Adrenal gland (tissue), 12 donors: ENCODE results near the gene GPR161. TPM values are rescaled to one million over a fixed set of nuclear protein-coding genes. Genes with fewer than 3 reads are reported as not detected.
A peak's percentile ranks its signal among the peaks of the same experiment; 100 is the strongest.

Experiments
- DNase-seq, 7 donors: peaks; one replicate each; pipeline ENCODE4 v3.0.0-alpha.2; 2019 to 2020
- H3K27ac ChIP-seq, 5 donors: fragments of 200-600 bp; sonication (generic) in 4 of 5; 1 replicate in 3 of 5; 2 replicates in 2 of 5; pipeline versions ENCODE4 v1.5.1 to v1.8.0; 2016 to 2020; ENCODE audit warnings: mild to moderate bottlenecking in 1 of 5
- H3K27me3 ChIP-seq: fragments of 200-600 bp; 2 replicates; pipeline ENCODE4 v1.8.0; 2021
- H3K36me3 ChIP-seq, 2 donors: fragments of 200-600 bp; replicated peaks in 1 of 2; 1 replicate in 1 of 2; 2 replicates in 1 of 2; pipeline versions ENCODE4 v1.5.1 to v1.8.0; 2018 to 2022
- H3K4me1 ChIP-seq, 2 donors: fragments of 200-600 bp; replicated peaks in 1 of 2; 1 replicate in 1 of 2; 2 replicates in 1 of 2; pipeline versions ENCODE4 v1.5.1 to v1.8.0; 2018 to 2021
- H3K4me3 ChIP-seq, 4 donors: fragments of 200-600 bp; sonication (generic) in 3 of 4; one replicate each; pipeline ENCODE4 v1.5.1; 2016 to 2018
- H3K9me3 ChIP-seq, 3 donors: fragments of 200-600 bp; sonication (generic) in 1 of 3; replicated peaks in 1 of 3; 1 replicate in 2 of 3; 2 replicates in 1 of 3; pipeline versions ENCODE4 v1.5.1 to v1.8.0; 2016 to 2021
- POLR2A ChIP-seq, 2 donors: fragments of 450-650 bp; IDR thresholded peaks; one replicate each; pipeline ENCODE4 v1.6.1; 2017; ENCODE audit warnings: antibody characterized with exemption in 2 of 2, mild to moderate bottlenecking in 2 of 2, moderate library complexity in 1 of 2
- WGBS, 4 donors: extraction: QIAGEN DNeasy Blood & Tissue Kit in 2 of 4; methylation state at CpG; one replicate each; pipeline versions ENCODE4 v1.1.5 to v1.1.7; 2013 to 2017; 5-methylcytosine and 5-hydroxymethylcytosine counted together
- intact Hi-C, 2 donors: fragments of 100-400 bp; cut with DNase I; formaldehyde crosslinking; loops; one replicate each; pipeline versions ENCODE4 v1.14.1 to v1.15.0; 2022 to 2023
- polyA plus RNA-seq, 3 donors: library from polyadenylated mRNA; stranded (reverse); fragments of 200-250 nt in 2 of 3; fragments of 350-450 nt in 1 of 3; fragmentation: Illumina TruSeq in 1 of 3; extraction: RNeasy Lipid Tissue Mini Kit (QIAGEN cat#74804) in 1 of 3; gene quantifications; one replicate each; pipeline ENCODE4 v1.2.3, GENCODE V29; 2013 to 2014
- total RNA-seq, 9 donors: library from RNA; depleted of rRNA in 4 of 9; stranded (reverse); fragments of >200 nt in 4 of 9; fragments of 120-200 nt in 1 of 9; fragmentation: NEBNext Ultra II Directional in 1 of 9; extraction: Animal tissue kit (Norgen Biotek cat#: 25700) in 1 of 9; gene quantifications; one replicate each; pipeline versions ENCODE4 v1.1.0 to v1.2.4, GENCODE V29; 2013 to 2023
- TF ChIP-seq, protein P1 (sequence below), 6 experiments: fragments of 450-650 bp in 4 of 6; fragments of 200-600 bp in 2 of 6; sonication (generic) in 1 of 6; IDR thresholded peaks; 1 replicate in 5 of 6; 2 replicates in 1 of 6; pipeline versions ENCODE4 v1.5.1 to v1.8.0; 2016 to 2021; ENCODE audit warnings: antibody characterized with exemption in 6 of 6, mild to moderate bottlenecking in 2 of 6, moderate library complexity in 1 of 6
- donor health status: healthy with polysubstance abuse.
- donor health status: Bipolar disorder and iron deficiency.
- donor health status: DM: yes; HTN: yes; CAD: no.
- donor health status: DM: no; HTN: no; CAD: no.
- donor health status: DM: no; HTN: no; CAD: no.
- donor health status: DM: yes; HTN: yes; CAD: no.

Gene GPR161
- total and polyA plus RNA-seq, 12 donors = 0.75 to 4.8 (median 2.9) TPM

DNA sequence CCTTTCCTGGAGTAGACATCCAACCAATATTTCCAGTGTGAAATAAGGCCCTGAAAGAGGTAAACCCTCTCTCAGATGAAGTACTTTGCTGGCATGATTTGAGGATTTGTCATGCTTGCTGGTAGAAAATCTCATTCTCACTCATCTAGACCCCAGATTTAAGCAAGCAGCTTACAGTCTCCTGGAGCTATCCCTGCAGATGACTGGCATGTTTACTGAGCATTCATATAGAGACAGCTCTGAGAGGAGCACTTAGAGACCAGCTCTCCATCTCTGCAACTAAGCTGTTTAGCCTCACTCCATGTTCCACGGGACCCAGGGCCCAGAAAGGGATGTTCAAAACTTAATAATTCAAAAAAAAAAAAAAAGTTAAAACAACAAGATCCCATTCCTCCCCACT, 34.2 kb downstream of the GPR161 start:
- no peaks in the 10 kb centered on the region for H3K36me3 ChIP-seq
- 79 to 94% (median 87%) methylated on average over 1 of the region's 1 CpG for WGBS, 4 donors
- H3K27me3 ChIP-seq = no peaks in the 10 kb centered on the region
- H3K4me3 ChIP-seq = no peak overlapping the region
- intact Hi-C loops = no loop called here
- H3K4me1 ChIP-seq = no peaks in the 10 kb centered on the region
- TF ChIP-seq POLR2A (IDR thresholded peaks at IDR 0.05) = no peak
- TF ChIP-seq, protein P1, sequence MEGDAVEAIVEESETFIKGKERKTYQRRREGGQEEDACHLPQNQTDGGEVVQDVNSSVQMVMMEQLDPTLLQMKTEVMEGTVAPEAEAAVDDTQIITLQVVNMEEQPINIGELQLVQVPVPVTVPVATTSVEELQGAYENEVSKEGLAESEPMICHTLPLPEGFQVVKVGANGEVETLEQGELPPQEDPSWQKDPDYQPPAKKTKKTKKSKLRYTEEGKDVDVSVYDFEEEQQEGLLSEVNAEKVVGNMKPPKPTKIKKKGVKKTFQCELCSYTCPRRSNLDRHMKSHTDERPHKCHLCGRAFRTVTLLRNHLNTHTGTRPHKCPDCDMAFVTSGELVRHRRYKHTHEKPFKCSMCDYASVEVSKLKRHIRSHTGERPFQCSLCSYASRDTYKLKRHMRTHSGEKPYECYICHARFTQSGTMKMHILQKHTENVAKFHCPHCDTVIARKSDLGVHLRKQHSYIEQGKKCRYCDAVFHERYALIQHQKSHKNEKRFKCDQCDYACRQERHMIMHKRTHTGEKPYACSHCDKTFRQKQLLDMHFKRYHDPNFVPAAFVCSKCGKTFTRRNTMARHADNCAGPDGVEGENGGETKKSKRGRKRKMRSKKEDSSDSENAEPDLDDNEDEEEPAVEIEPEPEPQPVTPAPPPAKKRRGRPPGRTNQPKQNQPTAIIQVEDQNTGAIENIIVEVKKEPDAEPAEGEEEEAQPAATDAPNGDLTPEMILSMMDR (IDR thresholded peaks at IDR 0.05) = no peak
- H3K9me3 ChIP-seq = no peaks in the 10 kb centered on the region
- DNase-seq = no peak
- no peak overlapping the region for H3K27ac ChIP-seq

DNA sequence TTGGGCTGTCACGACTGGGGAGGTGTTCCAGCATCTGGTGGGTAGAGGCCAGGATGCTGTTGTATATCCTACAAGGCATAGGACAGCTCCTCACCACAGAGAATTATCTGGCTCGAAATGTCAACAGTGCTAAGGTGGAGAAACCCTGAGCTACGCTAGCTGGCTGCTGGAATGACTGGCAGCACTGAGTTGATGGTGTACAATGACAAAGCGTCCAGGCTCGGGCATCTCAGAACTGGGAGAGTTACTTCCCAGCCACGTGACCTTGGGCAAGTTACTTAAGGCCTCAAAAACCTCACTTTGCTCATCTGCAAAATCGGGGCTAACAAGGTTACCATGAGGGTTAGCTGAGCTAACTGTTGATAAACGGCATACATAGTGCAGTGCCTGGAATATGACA, 35.4 kb downstream of the GPR161 start:
- no peak overlapping the region for H3K27ac ChIP-seq
- no peaks in the 10 kb centered on the region for H3K4me1 ChIP-seq
- TF ChIP-seq, protein P1 (IDR thresholded peaks at IDR 0.05) = no peak
- no peak for TF ChIP-seq POLR2A (IDR thresholded peaks at IDR 0.05)
- no peak for DNase-seq
- no peaks in the 10 kb centered on the region for H3K9me3 ChIP-seq
- no peaks in the 10 kb centered on the region for H3K36me3 ChIP-seq
- H3K4me3 ChIP-seq = no peak overlapping the region
- intact Hi-C loops = no loop called here
- no peaks in the 10 kb centered on the region for H3K27me3 ChIP-seq
- WGBS, 4 donors = 88 to 91% (median 89%) methylated on average over 8 of the region's 8 CpGs

DNA sequence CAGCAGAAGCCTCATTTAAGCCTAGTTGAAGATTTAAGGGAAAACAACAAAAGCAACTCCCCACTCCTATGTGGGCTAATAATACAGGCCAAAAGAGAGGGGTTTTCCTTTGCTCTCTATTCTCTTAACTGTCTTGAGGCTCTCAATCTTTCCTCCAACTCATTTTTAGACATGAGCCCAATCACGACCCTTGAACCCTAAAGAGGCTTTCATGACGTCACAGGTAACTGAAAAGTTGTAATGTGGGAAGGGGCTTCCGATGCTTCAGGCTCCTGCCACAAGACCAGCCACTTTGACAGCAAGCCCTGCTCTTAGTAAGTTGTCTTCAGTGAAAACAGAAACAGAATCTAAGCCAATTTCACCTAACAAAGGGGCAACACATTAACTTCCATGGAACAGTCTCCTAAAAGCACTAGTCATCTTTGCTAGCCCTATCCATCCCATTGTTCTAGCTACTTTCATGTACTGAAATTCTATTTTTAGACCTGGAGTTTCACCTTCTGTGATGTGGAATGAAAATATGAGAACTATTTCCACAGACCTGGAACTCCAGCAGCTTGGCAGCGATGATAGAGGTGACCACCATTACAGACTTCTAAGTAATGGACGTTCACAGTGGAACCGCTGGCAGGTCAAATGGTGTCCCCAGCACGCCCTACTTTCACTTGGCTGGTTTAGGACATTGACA, 36.3 kb downstream of the GPR161 start:
- H3K36me3 ChIP-seq = no peaks in the 10 kb centered on the region
- TF ChIP-seq, protein P1 (IDR thresholded peaks at IDR 0.05) = no peak
- no peak for TF ChIP-seq POLR2A (IDR thresholded peaks at IDR 0.05)
- H3K27me3 ChIP-seq = no peaks in the 10 kb centered on the region

DNA sequence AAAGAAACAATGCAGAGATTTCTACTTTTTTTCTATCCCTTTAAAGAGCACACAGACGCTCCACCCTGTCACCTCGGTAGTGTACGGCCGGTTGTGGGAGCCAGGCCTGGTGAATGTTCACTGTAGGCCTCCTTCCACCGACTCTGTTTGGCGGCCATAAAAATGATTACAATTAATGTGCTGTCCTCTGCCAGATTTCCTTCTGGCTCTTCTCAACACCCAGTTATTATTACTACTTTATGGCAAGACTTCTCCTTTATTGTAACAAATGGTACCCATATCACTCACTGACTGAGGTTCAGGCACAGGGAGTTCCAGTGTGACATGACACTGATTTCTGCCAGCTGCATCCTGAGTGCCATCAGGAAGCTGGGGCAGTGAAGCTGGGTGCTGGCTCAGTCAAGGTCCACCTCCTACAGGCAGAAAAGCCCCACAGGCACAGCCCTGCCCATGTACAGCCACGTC, 37.4 kb downstream of the GPR161 start:
- intact Hi-C loops = no loop called here
- H3K4me3 ChIP-seq = no peak overlapping the region
- no peaks in the 10 kb centered on the region for H3K4me1 ChIP-seq
- H3K27me3 ChIP-seq = no peaks in the 10 kb centered on the region
- DNase-seq = peak in 1 of 7 donors; percentile 46
- TF ChIP-seq, protein P1 (IDR thresholded peaks at IDR 0.05) = no peak
- no peak for TF ChIP-seq POLR2A (IDR thresholded peaks at IDR 0.05)
- 78 to 84% (median 82%) methylated on average over 7 of the region's 7 CpGs for WGBS, 4 donors
- no peak overlapping the region for H3K27ac ChIP-seq
- H3K36me3 ChIP-seq = no peaks in the 10 kb centered on the region
- no peaks in the 10 kb centered on the region for H3K9me3 ChIP-seq

More for the DNA sequence above, 36.3 kb downstream of the GPR161 start:
- Histone ChIP-seq H3K4me3 (no peak overlapping the region), H3K9me3 (no peaks in the 10 kb centered on the region), H3K27ac (no peak overlapping the region), H3K4me1 (no peaks in the 10 kb centered on the region)
- peak in 1 of 7 donors; percentile 27 for DNase-seq
- intact Hi-C loops = no loop called here
- WGBS, 4 donors = 92 to 93% (median 92%) methylated on average over 7 of the region's 7 CpGs
